ENCODE data around the gene PRSS35. TPM values are rescaled to one million over a fixed set of nuclear protein-coding genes. Genes with fewer than 3 reads are reported as not detected.

Gene PRSS35
- total RNA-seq: 3.9 and 5.0 TPM in 2 replicates

GRCh38 chr6:83511901-83512681 is at the start of gene PRSS35:
Gene PRSS35 (plus strand): TSS chr6:83512534. CDS start chr6:83523442, 10,908 bp downstream.

Other genes starting within 250 kb of the PRSS35 start
- 9.1 and 15.1 TPM in 2 replicates for gene ME1, start 81.5 kb upstream of the PRSS35 start, total RNA-seq
- gene SNAP91, start 196.6 kb downstream of the PRSS35 start, total RNA-seq: not detected in 2 replicates